HL-60 (cell line): Measurements from ENCODE around the gene UPP1.

Source experiments
- POLR2AphosphoS5 ChIP-seq: IDR thresholded peaks from 2 replicates; pipeline ENCODE4 v1.6.1; 2012; ENCODE audit warnings: low read depth
- TF ChIP-seq, protein P1 (sequence below): IDR thresholded peaks from one replicate; pipeline ENCODE4 v1.5.1; 2011; ENCODE audit warnings: low read length, control low read depth, inconsistent platforms; ENCODE audit not compliant: insufficient read depth

- TF ChIP-seq, protein P1, sequence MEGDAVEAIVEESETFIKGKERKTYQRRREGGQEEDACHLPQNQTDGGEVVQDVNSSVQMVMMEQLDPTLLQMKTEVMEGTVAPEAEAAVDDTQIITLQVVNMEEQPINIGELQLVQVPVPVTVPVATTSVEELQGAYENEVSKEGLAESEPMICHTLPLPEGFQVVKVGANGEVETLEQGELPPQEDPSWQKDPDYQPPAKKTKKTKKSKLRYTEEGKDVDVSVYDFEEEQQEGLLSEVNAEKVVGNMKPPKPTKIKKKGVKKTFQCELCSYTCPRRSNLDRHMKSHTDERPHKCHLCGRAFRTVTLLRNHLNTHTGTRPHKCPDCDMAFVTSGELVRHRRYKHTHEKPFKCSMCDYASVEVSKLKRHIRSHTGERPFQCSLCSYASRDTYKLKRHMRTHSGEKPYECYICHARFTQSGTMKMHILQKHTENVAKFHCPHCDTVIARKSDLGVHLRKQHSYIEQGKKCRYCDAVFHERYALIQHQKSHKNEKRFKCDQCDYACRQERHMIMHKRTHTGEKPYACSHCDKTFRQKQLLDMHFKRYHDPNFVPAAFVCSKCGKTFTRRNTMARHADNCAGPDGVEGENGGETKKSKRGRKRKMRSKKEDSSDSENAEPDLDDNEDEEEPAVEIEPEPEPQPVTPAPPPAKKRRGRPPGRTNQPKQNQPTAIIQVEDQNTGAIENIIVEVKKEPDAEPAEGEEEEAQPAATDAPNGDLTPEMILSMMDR: no peak
- TF ChIP-seq POLR2AphosphoS5: no peak
Measured at GRCh38 chr7:48141521-48141920, 52.5 kb downstream of the UPP1 start.
